Measurements from ENCODE around the gene KDM5B.
A peak's percentile ranks its signal among the peaks of the same experiment; 100 is the strongest.
"Not testable (repeated sequence)": the region's sequence is repeated elsewhere in the genome, so short reads cannot be mapped to it uniquely, and the experiment has no call there.

Gene KDM5B

GRCh38 chr1:202812176-202813026 is 4.2 kb upstream of the KDM5B start:
- no peak for DNase-seq

GRCh38 chr1:202811296-202812175 is 3.3 kb upstream of the KDM5B start:
- peak; percentile 18 for DNase-seq

DNA sequence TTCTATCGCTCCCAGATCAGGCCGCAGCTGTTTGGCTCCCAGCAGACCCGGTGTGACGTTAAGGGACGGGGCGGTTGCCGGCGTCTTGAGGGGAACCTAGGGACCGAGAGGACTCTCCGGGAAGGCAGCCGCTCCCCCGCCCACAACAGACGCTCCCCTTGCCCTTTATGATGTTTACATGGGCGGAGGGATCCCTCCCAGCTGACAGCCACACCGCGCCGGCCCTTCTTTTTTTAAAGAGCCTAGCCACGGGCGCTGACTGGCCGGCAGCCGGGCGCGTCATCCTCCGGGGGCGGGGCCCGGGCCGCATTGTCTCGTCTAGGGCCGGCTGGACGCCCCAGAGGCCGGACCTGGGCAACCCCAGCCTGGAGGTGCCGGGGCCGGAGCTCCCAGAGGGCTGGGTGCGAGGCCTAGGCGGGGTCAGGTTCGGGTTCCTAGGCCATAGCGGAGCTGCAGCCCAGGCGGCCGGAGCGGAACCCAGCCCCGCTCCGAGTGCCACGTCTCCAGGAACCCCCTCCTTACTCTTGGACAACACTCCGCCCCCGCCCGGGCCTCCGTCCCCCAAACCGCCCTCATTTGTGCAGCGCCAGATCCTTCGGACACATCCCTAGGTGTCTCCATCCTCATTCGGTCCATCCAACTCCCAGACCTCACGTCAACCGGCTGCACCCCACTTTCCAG is 2.5 kb upstream of the KDM5B start, which contains the start of gene PCAT6:
Gene PCAT6 (plus strand): TSS at position 340 of the 681 bp plus-strand sequence.
- DNase-seq, result peak; percentile 90

GRCh38 chr1:202810193-202810614 is 2.0 kb upstream of the KDM5B start:
- DNase-seq, result no peak

GRCh38 chr1:202809597-202810159 is 1.5 kb upstream of the KDM5B start:
- no peak for DNase-seq

GRCh38 chr1:202807451-202807925 is 733 bp downstream of the KDM5B start:
- DNase-seq, result peak; percentile 30

GRCh38 chr1:202806845-202807450 is 1.3 kb downstream of the KDM5B start:
- no peak for DNase-seq

GRCh38 chr1:202805886-202806844 is 2.1 kb downstream of the KDM5B start:
- DNase-seq, result no peak

DNA sequence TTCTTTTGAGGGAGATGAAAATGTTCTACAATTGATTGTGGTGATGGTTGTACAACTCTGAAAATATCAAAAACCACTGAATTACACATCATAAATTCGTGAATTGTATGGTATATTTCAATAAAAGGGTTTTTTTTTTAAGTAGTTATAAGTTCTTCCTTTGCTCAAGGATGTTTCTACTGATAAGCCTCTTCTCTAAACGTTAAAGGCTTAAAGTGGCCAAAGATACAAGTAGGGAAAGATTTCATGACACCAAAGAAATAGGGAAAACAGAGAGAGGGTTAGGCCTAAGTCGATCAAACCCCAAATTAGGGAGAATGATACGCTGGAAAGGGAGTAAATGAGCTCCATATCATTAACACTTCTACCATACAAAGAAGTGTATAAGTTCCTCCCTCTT is 4.1 kb downstream of the KDM5B start:
- DNase-seq, result no peak

DNA sequence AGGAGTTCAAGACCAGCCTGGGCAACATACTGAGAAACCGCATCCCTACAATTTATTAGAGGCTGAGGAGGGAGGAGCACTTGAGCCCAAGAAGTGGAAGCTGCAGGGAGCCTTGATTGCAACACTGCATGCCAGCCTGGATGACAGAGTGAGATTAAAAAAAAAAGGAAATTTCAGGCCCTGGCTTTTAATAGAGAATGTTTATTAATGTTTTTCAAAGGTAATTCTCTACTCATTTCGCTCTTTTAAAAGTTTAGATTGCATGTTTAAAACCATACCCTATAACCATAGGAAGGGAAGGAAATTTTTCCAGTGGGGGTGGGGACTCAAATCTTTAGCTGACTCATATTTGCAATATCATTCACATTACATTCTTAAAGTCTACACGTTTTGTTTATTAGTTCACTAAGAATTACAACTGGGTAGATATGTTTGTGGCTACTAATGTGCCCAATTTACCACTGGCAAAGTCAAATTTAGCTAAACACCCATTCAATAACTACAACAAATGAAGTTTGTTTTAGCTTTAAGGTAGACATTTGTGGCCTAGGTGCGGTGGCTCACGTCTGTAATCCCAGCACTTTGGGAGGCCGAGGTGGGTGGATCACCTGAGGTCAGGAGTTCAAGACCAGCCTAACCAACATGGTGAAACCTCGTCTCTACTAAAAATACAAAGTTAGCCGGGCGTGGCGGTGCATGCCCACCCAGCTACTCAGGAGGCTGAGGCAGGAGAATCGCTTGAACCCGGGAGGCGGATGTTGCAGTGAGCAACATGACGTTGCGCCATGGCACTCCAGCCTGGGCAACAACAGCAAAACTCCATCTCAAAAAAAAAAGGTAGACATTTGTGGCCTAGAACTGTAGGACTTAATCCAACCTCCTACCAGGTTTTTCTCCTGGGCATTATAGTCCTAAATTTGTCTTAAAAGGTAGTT is 5.0 kb downstream of the KDM5B start:
- DNase-seq, result no peak

GRCh38 chr1:202802034-202802433 is 6.2 kb downstream of the KDM5B start:
- DNase-seq, result no peak

GRCh38 chr1:202801175-202801574 is 7.0 kb downstream of the KDM5B start:
- DNase-seq, result no peak

- no peak for DNase-seq
These were observed 7.5 kb downstream of the KDM5B start for GRCh38 chr1:202800742-202801141.

GRCh38 chr1:202798792-202799331 is 9.4 kb downstream of the KDM5B start:
- no peak for DNase-seq

- no peak for DNase-seq
These were observed 10.0 kb downstream of the KDM5B start for GRCh38 chr1:202798260-202798659.

- no peak for DNase-seq
These were observed 11.6 kb downstream of the KDM5B start for GRCh38 chr1:202796670-202797069.

DNA sequence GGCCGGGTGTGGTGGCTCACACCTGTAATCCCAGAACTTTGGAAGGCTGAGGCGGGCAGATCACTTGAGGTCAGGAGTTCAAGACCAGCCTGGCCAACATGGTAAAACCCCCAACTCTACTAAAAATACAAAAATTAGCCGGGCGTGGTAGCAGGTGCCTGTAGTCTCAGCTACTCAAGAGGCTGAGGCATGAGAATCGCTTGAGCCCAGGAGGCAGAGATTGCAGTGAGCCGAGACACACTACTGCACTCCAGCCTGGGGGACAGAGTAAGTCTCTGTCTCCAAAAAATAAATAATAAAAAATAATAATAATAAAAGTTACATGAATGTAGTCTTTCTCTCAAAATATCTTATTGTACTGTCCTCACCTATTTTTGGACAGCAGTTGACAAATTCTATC is 13.3 kb downstream of the KDM5B start:
- not testable (repeated sequence) for DNase-seq

GRCh38 chr1:202794051-202794740 is 14.0 kb downstream of the KDM5B start:
- no peak for DNase-seq
